Esophagus squamous epithelium (tissue), 5 donors: Measurements from ENCODE around the gene POLRMT. TPM values are rescaled to one million over a fixed set of nuclear protein-coding genes. Genes with fewer than 3 reads are reported as not detected.
"Not testable (repeated sequence)": the region's sequence is repeated elsewhere in the genome, so short reads cannot be mapped to it uniquely, and the experiment has no call there.

Experiments used
- DNase-seq: peaks from one replicate; lab custom pipeline; 2025; lab: John Stamatoyannopoulos, UW
- H3K27ac ChIP-seq, 4 donors: fragments of 200-600 bp; sonication (generic); one replicate each; pipeline ENCODE4 v1.5.1; 2016 to 2019; ENCODE audit warnings: mild to moderate bottlenecking in 1 of 4
- H3K27me3 ChIP-seq, 4 donors: fragments of 200-600 bp; sonication (generic); 1 replicate in 3 of 4; 2 replicates in 1 of 4; pipeline versions ENCODE4 v1.5.1 to v1.6.0; 2017 to 2021; ENCODE audit warnings: antibody characterized with exemption in 1 of 4
- H3K36me3 ChIP-seq, 3 donors: fragments of 200-600 bp; sonication (generic); one replicate each; pipeline ENCODE4 v1.5.1; 2016 to 2019
- H3K4me1 ChIP-seq, 3 donors: fragments of 200-600 bp; sonication (generic); one replicate each; pipeline ENCODE4 v1.5.1; 2017 to 2019
- H3K4me3 ChIP-seq, 4 donors: fragments of 200-600 bp; sonication (generic); 1 replicate in 3 of 4; 2 replicates in 1 of 4; pipeline ENCODE4 v1.5.1; 2016 to 2019; ENCODE audit warnings: mild to moderate bottlenecking in 2 of 4, moderate library complexity in 1 of 4
- H3K9me3 ChIP-seq, 3 donors: fragments of 200-600 bp; sonication (generic); one replicate each; pipeline ENCODE4 v1.5.1; 2016 to 2019
- CTCF ChIP-seq, 6 experiments: fragments of 450-650 bp in 4 of 6; fragments of 200-600 bp in 2 of 6; sonication (generic) in 2 of 6; IDR thresholded peaks; one replicate each; pipeline ENCODE4 v1.5.1; 2016 to 2019; ENCODE audit warnings: antibody characterized with exemption in 6 of 6, mild to moderate bottlenecking in 4 of 6, moderate library complexity in 4 of 6
- POLR2A ChIP-seq, 4 donors: fragments of 450-650 bp; IDR thresholded peaks; one replicate each; pipeline ENCODE4 v1.6.1; 2017; ENCODE audit warnings: antibody characterized with exemption in 4 of 4, mild to moderate bottlenecking in 4 of 4, moderate library complexity in 3 of 4
- WGBS, 2 donors: methylation state at CpG; one replicate each; pipeline ENCODE4 v1.1.5; 2018; 5-methylcytosine and 5-hydroxymethylcytosine counted together
- intact Hi-C: fragments of 100-400 bp; cut with DNase I; formaldehyde crosslinking; loops from one replicate; pipeline ENCODE4 v1.15.0; 2022
- total RNA-seq, 4 donors: library from RNA; depleted of rRNA; stranded (reverse); fragments of >200 nt; gene quantifications; one replicate each; pipeline ENCODE4 v1.1.0, GENCODE V29; 2016
- donor health status: DM: yes; HTN: yes; CAD: no.

The POLRMT gene
- total RNA-seq, 4 donors from 2014 or later, result 23.5 to 32.3 (median 25.0) TPM

DNA sequence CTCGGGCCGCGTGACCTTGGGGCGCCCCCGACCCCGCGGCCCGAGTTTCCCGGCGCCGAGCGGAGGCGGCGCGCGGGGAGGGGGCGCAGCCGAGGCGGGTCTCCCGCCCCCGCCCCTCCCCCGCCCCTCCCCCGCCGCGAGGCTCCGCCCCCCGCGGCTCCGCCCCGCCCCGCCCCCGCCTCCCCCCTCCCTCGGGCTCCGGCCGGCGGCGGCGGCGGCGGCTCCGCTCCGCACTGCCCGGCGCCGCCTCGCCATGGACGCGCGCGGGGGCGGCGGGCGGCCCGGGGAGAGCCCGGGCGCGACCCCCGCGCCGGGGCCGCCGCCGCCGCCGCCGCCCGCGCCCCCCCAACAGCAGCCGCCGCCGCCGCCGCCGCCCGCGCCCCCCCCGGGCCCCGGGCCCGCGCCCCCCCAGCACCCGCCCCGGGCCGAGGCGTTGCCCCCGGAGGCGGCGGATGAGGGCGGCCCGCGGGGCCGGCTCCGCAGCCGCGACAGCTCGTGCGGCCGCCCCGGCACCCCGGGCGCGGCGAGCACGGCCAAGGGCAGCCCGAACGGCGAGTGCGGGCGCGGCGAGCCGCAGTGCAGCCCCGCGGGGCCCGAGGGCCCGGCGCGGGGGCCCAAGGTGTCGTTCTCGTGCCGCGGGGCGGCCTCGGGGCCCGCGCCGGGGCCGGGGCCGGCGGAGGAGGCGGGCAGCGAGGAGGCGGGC is 43.5 kb downstream of the POLRMT start, which contains the start of gene HCN2:
Gene HCN2, plus strand, starts transcription at position 189 of the 703 bp plus-strand sequence. Its CDS starts 65 bp downstream, at position 254.
- Histone ChIP-seq H3K36me3 (no peaks in the 10 kb centered on the region), H3K9me3 (no peaks in the 10 kb centered on the region), H3K4me1 (peaks cover 14 to 36% (median 28%) of the 10 kb centered on the region in 3 donors), H3K27ac (no peak within 1 kb of the TSS), H3K27me3 (peaks cover 9 to 97% (median 21%) of the 10 kb centered on the region in 4 donors), H3K4me3 (peak within 1 kb of the TSS in 2 of 4 donors; percentile 31 to 48)
- DNase-seq, result no peak
- intact Hi-C loops, result no loop called here
- no CpG with 5 or more reads among the region's 132 CpGs for WGBS, 2 donors
- TF ChIP-seq POLR2A (IDR thresholded peaks at IDR 0.05) (no peak), CTCF (IDR thresholded peaks at IDR 0.05) (no peak)

- Histone ChIP-seq H3K27me3 (peaks cover 9 to 97% (median 21%) of the 10 kb centered on the region in 4 donors), H3K27ac (no peak overlapping the region), H3K9me3 (no peaks in the 10 kb centered on the region), H3K36me3 (no peaks in the 10 kb centered on the region), H3K4me1 (peaks cover 14 to 42% (median 31%) of the 10 kb centered on the region in 3 donors), H3K4me3 (peak overlapping the region in 2 of 4 donors; percentile 31 to 48)
- TF ChIP-seq CTCF (IDR thresholded peaks at IDR 0.05) (no peak), POLR2A (IDR thresholded peaks at IDR 0.05) (no peak)
- intact Hi-C loops, result no loop called here
- no peak for DNase-seq
- 13 to 19% methylated on average over 5 to 18 of the region's 54 CpGs for WGBS, 2 donors
Measured at GRCh38 chr19:588741-589692, 44.3 kb downstream of the POLRMT start.

DNA sequence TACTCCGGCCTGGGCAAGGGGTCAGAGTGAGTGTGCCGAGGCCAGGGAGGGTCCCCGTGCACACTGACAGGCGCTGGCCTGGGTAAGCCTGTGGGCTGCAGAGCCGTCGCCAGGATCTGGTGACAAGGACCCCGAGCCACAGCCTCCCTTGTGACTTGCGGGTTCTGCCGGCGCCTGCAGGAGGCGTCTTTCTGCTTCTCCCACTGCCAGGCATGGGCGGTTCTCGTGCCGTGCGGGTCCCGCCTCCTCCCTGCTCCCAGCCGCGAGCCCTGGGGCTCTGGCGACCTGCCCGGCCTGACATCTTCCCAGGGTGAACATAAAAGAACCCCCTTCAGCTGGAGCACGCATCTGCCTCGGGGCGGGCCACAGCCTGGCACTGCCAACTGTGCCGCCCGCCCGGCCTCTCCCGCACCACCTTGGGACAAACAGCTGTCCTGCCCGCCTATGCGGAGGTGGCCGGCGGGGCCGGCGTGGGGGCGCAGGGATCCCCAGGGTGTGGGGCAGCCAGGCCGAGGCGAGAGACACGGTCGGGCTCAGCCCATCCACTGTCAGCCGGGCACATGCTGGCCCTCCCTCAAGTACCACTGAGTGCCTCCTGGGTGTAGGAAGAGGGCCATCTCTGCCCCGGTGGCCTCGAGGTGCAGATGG is 45.1 kb downstream of the POLRMT start:
- peaks cover 14 to 48% (median 32%) of the 10 kb centered on the region in 3 donors for H3K4me1 ChIP-seq
- no peak for DNase-seq
- peaks cover 9 to 94% (median 21%) of the 10 kb centered on the region in 4 donors for H3K27me3 ChIP-seq
- intact Hi-C loops, result no loop called here
- peak overlapping the region in 1 of 4 donors; percentile 6 for H3K4me3 ChIP-seq
- H3K9me3 ChIP-seq, result no peaks in the 10 kb centered on the region
- no peak overlapping the region for H3K27ac ChIP-seq
- peaks cover 0 to 6% (median 2%) of the 10 kb centered on the region in 3 donors for H3K36me3 ChIP-seq
- 4 to 7% methylated on average over 11 to 13 of the region's 41 CpGs for WGBS, 2 donors
- TF ChIP-seq POLR2A (IDR thresholded peaks at IDR 0.05), result no peak
- TF ChIP-seq CTCF (IDR thresholded peaks at IDR 0.05), result peak in 5 of 6 experiments; percentile 23 to 61 (median 37)

DNA sequence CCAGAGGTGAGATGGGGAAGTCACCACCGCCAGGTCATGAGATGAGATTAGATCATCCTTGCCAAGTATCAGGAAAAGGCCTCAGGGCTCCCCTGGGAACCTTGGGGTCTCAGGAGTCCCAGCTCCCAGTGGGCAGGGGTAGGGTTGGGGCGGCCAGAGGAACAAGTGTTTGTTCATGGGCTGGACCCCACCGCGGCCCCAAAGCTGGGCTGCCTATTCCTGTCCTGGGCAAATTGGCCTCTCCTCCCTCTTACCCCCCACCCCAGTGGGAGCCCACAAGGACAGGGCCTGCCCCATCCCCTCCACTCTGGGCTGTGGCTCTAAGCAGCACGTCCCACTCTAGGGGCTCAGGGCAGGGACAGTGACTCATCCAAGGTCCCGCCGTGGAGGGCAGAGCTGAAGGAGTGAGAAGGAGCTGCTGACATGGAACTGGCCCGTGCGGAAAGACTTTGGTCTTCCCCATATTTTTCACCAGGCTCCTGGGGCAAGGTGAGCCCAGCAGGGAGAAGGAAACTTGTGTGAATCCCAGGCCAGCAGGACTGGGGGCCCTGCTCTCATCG is 47.7 kb downstream of the POLRMT start:
- TF ChIP-seq POLR2A (IDR thresholded peaks at IDR 0.05) (no peak), CTCF (IDR thresholded peaks at IDR 0.05) (no peak)

GRCh38 chr19:585146-585545 is 48.2 kb downstream of the POLRMT start:
- intact Hi-C loops, H3K9me3 ChIP-seq, H3K27ac ChIP-seq, H3K4me3 ChIP-seq, DNase-seq: not testable (repeated sequence)
- Histone ChIP-seq H3K27me3 (peaks cover 0 to 63% (median 12%) of the 10 kb centered on the region in 4 donors), H3K4me1 (peaks cover 14 to 32% (median 19%) of the 10 kb centered on the region in 3 donors), H3K36me3 (peaks cover 19 to 37% (median 27%) of the 10 kb centered on the region in 3 donors)
- WGBS, 2 donors, result 78% methylated on average over 31 of the region's 34 CpGs; no CpG with 5 or more reads in 1 of the 2 donors

More for the DNA sequence above, 47.7 kb downstream of the POLRMT start:
- DNase-seq, result no peak
- H3K36me3 ChIP-seq, result peaks cover 15 to 32% (median 24%) of the 10 kb centered on the region in 3 donors
- no peak overlapping the region for H3K27ac ChIP-seq
- no peak overlapping the region for H3K4me3 ChIP-seq
- peaks cover 14 to 37% (median 23%) of the 10 kb centered on the region in 3 donors for H3K4me1 ChIP-seq
- peaks cover 0 to 68% (median 12%) of the 10 kb centered on the region in 4 donors for H3K27me3 ChIP-seq
- intact Hi-C loops, result no loop called here
- 54 to 72% methylated on average over 3 of the region's 10 CpGs for WGBS, 2 donors
- H3K9me3 ChIP-seq, result no peaks in the 10 kb centered on the region
